HL-60/S4 treated with phorbol 12-myristate 13-acetate at 8.2 ng/mL for 4 days and 3 days (cell line): ENCODE results near the gene DOK6.
"Not testable (repeated sequence)": the region's sequence is repeated elsewhere in the genome, so short reads cannot be mapped to it uniquely, and the experiment has no call there.

Experiments used
- in situ Hi-C: fragments of 300-500 bp; cut with MboI; formaldehyde crosslinking; loops from 2 replicates; pipeline ENCODE4 v1.15.0; 2022; ENCODE audit warnings: low sequenced_read_pairs

DOK6 gene

DNA sequence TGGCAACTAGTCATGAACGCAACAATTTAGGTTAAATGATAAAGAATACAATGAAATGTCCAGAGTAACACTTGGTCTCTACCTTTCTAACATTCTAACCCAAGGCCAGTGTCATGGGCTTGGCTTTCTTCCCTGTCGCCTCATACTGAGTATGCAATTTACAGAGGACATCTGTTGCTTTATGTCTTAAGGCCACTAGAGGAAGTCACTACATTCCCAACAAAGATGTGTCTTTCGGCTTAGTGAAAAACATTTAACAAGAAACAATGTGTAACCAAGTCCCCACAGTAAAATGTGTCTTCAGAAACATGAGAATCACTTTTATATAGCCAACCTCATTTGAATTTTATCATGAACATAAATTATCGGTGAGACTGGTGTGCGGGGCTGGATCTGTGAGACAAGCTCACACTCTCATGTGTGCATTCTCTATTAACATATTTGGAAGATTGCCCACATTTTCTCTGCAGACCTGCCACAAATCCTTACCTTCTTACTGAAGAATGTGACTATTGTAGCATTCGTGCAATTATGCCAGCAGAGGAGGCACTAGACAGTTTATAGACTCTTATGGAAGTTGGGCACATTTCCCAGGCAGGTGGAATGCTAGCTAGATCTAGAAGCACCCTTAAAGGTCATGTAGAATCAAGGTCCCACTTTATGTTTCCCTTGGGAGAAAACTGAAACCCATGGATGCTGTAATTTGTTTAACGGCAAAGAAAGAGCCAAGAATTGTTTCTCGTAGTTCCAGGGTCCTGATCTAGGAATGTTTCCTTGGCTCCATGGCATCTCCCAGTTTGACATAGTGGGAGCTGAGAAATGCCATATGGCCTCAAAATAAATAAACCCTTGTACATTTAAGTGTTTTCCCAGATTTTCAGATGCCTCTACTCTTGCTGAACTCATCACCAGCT, 445.2 kb downstream of the DOK6 start:
- in situ Hi-C loops: no loop called here

DNA sequence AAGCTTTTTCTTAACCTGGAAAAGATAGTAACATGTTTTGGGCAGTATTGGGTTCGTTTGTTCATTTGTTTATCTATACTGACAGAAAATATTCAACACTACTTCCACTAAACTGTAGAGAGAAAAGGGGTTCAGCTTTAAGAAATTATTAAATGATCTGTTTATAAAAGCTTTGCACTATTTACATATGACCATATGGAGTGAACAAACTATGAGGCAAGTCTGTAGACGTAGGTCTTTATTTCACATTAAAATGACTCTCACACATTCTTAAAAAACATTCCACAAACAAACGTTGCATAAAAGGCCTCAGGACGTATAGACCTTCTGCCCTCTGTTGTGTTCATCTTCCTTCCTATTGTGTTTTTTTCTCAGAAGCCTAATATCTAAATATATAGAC, 452.4 kb downstream of the DOK6 start:
- in situ Hi-C loops: no loop called here

- in situ Hi-C loops: no loop called here
Observed at GRCh38 chr18:69854455-69854854, 453.8 kb downstream of the DOK6 start.

- in situ Hi-C loops: no loop called here
Observed at GRCh38 chr18:69858897-69859296, 458.2 kb downstream of the DOK6 start.

GRCh38 chr18:69864802-69865201, 464.1 kb downstream of the DOK6 start:
- in situ Hi-C loops: not testable (repeated sequence)

GRCh38 chr18:69865776-69866175, 465.1 kb downstream of the DOK6 start:
- in situ Hi-C loops: no loop called here

GRCh38 chr18:69866212-69866611, 465.5 kb downstream of the DOK6 start:
- in situ Hi-C loops: no loop called here

GRCh38 chr18:69870736-69871135, 470.0 kb downstream of the DOK6 start:
- in situ Hi-C loops: no loop called here

- in situ Hi-C loops: no loop called here
Observed at GRCh38 chr18:69871363-69871762, 470.7 kb downstream of the DOK6 start.

- in situ Hi-C loops: no loop called here
Observed at GRCh38 chr18:69872661-69873060, 472.0 kb downstream of the DOK6 start.

DNA sequence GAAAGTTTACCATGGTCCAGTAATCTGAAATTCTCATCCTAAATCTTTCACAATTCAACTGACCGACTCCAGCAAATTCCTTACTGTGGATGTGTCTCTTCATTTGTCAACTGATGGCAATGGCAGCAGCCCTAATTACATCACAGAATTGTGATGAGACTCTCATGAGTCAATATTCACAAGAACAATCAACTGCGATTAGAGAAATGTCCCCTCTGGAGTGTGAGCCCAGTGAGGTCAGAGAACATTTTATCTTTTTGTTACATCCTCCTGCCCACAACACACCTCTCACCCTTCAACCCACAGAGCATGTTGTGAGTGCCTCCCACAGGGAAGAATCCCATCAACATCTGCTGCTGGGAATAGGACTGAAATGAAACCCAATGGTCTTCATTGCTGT, 473.4 kb downstream of the DOK6 start:
- in situ Hi-C loops: no loop called here

- in situ Hi-C loops: no loop called here
Observed at GRCh38 chr18:69876490-69876889, 475.8 kb downstream of the DOK6 start.

DNA sequence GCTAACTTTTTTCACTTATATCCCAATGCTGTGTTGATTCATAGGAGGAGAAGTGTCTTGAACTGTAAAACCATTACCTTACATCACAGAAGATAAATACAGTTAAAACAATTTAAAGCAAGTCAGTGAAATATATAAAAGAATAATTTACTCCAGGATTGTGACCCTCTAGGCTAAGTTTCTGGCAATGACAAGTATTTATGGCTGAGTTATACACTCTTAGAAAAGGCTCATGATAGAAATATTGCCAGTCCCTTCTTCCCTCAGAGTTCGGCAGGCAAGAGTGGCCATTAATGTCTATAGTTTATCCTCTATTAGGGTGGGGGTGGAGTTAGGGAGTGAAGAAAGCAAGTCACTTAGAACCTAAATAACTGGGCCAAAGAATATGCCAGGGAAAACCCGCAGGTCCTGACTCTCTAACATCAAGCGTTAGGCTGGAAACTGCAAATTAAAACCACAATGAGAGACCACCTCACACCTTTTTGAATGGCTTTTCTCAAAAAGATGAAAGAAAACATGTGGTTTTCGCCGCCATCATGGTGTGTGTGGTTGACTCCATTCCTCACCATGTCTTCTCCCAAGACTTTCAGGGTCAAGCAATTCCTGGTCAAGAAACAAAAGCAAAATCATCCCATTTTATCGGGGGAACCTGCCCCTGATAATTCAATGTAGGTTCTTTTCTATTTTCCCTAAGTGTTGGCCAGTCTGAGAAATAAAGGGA, 477.7 kb downstream of the DOK6 start:
- in situ Hi-C loops: no loop called here

DNA sequence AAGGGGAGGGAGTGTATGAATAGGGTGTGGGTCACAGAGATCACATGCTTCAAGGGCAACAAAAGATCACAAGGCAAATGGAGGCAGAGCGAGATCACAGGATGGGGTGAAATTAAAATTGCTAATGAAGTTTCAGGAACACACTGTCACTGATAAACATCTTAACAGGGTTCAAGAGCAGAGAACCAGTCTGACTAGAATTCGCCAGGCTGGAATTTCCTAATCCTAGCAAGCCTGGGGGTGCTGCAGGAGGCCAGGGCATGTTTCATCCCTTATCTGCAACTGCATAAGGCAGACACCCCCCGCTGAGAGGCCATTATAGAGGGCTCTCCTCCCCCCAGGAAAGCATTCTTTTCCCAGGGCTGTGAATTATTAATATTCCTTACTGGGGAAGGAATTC, 478.4 kb downstream of the DOK6 start:
- in situ Hi-C loops: not testable (repeated sequence)

DNA sequence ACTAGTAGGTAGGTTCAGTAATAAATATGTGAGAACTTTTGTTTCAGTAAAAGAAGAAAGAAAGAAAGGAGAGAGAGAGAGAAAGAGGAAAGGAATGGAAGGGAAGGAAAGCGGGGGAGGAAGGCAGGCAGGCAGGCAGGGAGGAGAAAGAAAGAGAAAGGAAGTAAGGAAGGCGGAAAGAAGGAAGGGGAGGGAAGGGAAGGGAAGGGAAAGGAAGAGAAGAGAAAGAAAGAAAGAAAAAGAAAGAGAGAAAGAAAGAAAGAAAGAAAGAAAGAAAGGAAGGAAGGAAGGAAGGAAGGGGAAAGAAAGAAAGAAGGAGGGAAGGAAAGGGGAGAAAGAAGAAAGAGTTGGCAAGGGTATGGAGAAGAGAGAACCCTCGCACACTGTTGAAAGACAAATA, 479.4 kb downstream of the DOK6 start:
- in situ Hi-C loops: no loop called here

GRCh38 chr18:69882965-69883668, 482.4 kb downstream of the DOK6 start:
- in situ Hi-C loops: no loop called here

- in situ Hi-C loops: no loop called here
Observed at GRCh38 chr18:69883781-69884180, 483.1 kb downstream of the DOK6 start.

- in situ Hi-C loops: no loop called here
Observed at GRCh38 chr18:69885355-69885754, 484.7 kb downstream of the DOK6 start.

DNA sequence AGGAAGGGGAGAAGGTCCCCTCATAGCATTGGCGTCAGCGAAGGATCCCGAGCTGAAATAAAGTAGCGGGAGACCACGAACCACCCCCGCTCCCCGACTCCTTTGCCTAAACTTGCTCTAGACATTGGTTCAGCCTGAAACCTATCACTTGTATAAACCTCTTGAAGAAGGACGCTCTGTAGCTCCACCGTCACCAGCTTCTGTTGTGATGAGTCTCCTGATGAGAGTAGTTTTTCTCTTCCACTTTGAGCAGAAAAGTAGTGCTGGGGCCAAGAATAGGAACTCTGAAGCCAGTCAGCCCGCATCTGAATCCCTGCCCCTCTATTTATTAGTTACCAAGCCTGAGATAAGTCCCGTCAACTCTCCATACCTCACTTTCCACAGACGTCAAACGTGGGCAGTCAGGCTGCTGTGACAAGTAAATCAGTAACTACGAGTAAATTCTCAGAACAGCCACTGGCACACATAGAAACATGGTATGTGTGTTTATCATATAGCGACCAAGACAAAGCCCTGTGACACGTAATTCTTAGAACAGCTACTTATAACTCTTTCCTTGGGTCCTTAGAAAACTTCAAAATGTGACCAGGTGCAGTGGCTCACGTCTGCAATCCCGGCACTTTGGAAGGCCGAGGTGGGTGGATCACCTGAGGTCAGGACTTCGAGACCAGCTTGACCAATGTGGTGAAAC, 485.3 kb downstream of the DOK6 start:
- in situ Hi-C loops: no loop called here

- in situ Hi-C loops: no loop called here
Observed at GRCh38 chr18:69887256-69887655, 486.6 kb downstream of the DOK6 start.

GRCh38 chr18:69889009-69889408, 488.3 kb downstream of the DOK6 start:
- in situ Hi-C loops: no loop called here
